ENCODE results near the gene ATP5F1D. TPM values are rescaled to one million over a fixed set of nuclear protein-coding genes. Genes with fewer than 3 reads are reported as not detected.

ATP5F1D gene
- total RNA-seq, 1 experiment from 2014 or later = 102 TPM

DNA sequence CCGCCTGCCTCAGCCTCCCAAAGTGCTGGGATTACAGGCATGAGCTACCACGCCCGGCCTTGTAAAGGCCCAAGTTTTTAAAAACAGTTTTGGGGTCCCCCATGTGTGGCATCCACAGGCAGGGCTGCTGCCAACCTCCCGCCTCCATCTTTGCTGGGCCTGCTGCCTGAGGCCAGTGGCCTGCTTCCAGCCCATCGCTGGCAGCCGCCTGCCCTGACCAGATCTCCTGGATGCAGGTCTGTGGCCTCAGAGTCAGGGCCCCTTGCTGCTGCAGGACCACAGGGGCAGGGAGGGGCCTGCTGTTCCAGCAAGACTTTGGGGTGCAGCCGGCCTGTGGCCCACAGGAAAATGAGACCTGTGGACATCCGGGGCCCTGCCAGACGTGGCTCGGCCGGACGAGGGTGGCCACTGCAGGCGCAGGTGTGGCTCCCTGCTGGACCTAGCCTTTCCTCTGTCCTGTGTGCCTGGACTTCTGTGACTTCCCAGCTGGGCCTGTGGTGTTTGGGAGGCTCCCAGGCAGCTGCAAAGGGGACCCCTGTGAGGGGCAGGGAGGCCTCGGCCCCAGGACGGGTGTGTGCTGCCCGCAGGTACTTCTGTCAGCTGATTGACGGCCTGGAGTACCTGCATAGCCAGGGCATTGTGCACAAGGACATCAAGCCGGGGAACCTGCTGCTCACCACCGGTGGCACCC is 21.6 kb upstream of the ATP5F1D start:
- 0 out of 2 replicates have a peak, but pooled peaks cover 2% of the 10 kb centered on the region for H4K20me1 ChIP-seq (ENCODE audit: low read length)
- ATAC-seq = no peak
- DNase-seq = no peak
- BruUV-seq (replicated peaks) = no TSS peak
- peaks cover 34% of the 10 kb centered on the region for H3K79me2 ChIP-seq (ENCODE audit: low read length)
- H3K4me2 ChIP-seq (ENCODE audit: low read length) = no peak overlapping the region
- H3K9me2 ChIP-seq (replicated peaks; ENCODE audit: low read length) = no peaks in the 10 kb centered on the region
- H3K27ac ChIP-seq (ENCODE audit: low read length) = no peak overlapping the region
- TF ChIP-seq EZH2 (IDR thresholded peaks at IDR 0.05; ENCODE audit: low read length, unreplicated experiment) (no peak), EZH2phosphoT487 (IDR thresholded peaks at IDR 0.05; ENCODE audit: borderline replicate concordance, low read length) (no peak)
- TF ChIP-seq, protein P1, sequence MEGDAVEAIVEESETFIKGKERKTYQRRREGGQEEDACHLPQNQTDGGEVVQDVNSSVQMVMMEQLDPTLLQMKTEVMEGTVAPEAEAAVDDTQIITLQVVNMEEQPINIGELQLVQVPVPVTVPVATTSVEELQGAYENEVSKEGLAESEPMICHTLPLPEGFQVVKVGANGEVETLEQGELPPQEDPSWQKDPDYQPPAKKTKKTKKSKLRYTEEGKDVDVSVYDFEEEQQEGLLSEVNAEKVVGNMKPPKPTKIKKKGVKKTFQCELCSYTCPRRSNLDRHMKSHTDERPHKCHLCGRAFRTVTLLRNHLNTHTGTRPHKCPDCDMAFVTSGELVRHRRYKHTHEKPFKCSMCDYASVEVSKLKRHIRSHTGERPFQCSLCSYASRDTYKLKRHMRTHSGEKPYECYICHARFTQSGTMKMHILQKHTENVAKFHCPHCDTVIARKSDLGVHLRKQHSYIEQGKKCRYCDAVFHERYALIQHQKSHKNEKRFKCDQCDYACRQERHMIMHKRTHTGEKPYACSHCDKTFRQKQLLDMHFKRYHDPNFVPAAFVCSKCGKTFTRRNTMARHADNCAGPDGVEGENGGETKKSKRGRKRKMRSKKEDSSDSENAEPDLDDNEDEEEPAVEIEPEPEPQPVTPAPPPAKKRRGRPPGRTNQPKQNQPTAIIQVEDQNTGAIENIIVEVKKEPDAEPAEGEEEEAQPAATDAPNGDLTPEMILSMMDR (conservative IDR thresholded peaks at IDR 0.05; ENCODE audit: low read depth, low read length) = no peak
- peaks cover 20% of the 10 kb centered on the region for H3K4me1 ChIP-seq (ENCODE audit: insufficient read depth, low read length)
- no peaks in the 10 kb centered on the region for H3K9me3 ChIP-seq (ENCODE audit: low read length)
- no peaks in the 10 kb centered on the region for H3K27me3 ChIP-seq (ENCODE audit: low read length)
- intact Hi-C loops (cut with micrococcal nuclease) = no loop called here
- H3K9ac ChIP-seq (ENCODE audit: low read length) = no peak overlapping the region
- no peaks in the 10 kb centered on the region for H3F3A ChIP-seq (ENCODE audit: low read length, unreplicated experiment)
- ChIA-PET POLR2A (ENCODE audit: unreplicated experiment) (no interaction called here), CTCF (no interaction called here)
- no peak overlapping the region for H3K4me3 ChIP-seq (ENCODE audit: low read length)
- H3K36me3 ChIP-seq (ENCODE audit: low read depth, low read length) = no peaks in the 10 kb centered on the region
- no peak overlapping the region for H2AFZ ChIP-seq (ENCODE audit: low read length)

DNA sequence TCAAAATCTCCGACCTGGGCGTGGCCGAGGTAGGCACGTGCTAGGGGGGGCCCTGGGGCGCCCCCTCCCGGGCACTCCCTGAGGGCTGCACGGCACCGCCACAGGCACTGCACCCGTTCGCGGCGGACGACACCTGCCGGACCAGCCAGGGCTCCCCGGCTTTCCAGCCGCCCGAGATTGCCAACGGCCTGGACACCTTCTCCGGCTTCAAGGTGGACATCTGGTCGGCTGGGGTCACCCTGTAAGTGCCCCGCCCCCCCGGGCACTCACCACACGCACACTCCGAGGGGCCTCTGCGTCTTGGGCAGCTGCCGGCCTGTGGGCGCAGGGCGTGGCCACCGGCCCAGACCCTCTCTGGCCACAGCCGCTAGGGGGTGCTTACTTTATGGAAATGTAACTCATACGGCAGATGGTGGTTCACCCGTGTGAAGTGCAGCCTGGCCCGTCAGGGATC is 21.0 kb upstream of the ATP5F1D start:
- peaks cover 29% of the 10 kb centered on the region for H3K79me2 ChIP-seq (ENCODE audit: low read length)
- BruUV-seq (replicated peaks) = no TSS peak
- 0 out of 2 replicates have a peak, but pooled peaks cover 2% of the 10 kb centered on the region for H4K20me1 ChIP-seq (ENCODE audit: low read length)

More for the DNA sequence above, 21.0 kb upstream of the ATP5F1D start:
- intact Hi-C loops (cut with micrococcal nuclease) = no loop called here
- Histone ChIP-seq H3K4me1 (ENCODE audit: insufficient read depth, low read length) (peaks cover 14% of the 10 kb centered on the region), H3K4me2 (ENCODE audit: low read length) (no peak overlapping the region), H3K4me3 (ENCODE audit: low read length) (no peak overlapping the region), H3K27me3 (ENCODE audit: low read length) (no peaks in the 10 kb centered on the region), H3K27ac (ENCODE audit: low read length) (no peak overlapping the region), H3K9ac (ENCODE audit: low read length) (no peak overlapping the region), H3K9me2 (replicated peaks; ENCODE audit: low read length) (no peaks in the 10 kb centered on the region), H2AFZ (ENCODE audit: low read length) (no peak overlapping the region), H3K36me3 (ENCODE audit: low read depth, low read length) (no peaks in the 10 kb centered on the region), H3F3A (ENCODE audit: low read length, unreplicated experiment) (no peaks in the 10 kb centered on the region), H3K9me3 (ENCODE audit: low read length) (no peaks in the 10 kb centered on the region)
- TF ChIP-seq, protein P1 (conservative IDR thresholded peaks at IDR 0.05; ENCODE audit: low read depth, low read length) = no peak
- TF ChIP-seq EZH2phosphoT487 (IDR thresholded peaks at IDR 0.05; ENCODE audit: borderline replicate concordance, low read length) (no peak), EZH2 (IDR thresholded peaks at IDR 0.05; ENCODE audit: low read length, unreplicated experiment) (no peak)
- ATAC-seq = no peak
- ChIA-PET POLR2A (ENCODE audit: unreplicated experiment) (no interaction called here), CTCF (no interaction called here)
- no peak for DNase-seq

All from PC-3 (cell line).